Panc1 (cell line): ENCODE measurements around the gene METAP1. TPM values are rescaled to one million over a fixed set of nuclear protein-coding genes. Genes with fewer than 3 reads are reported as not detected.

ENCODE experiments used
- ATAC-seq: fragments of 200-7000 bp; cut with Tn5 transposase; 2 replicates; pipeline ENCODE4 v1.9.1; 2020; ENCODE audit warnings: mild to moderate bottlenecking, moderate library complexity
- BruUV-seq: library from RNA; stranded (reverse); fragments of 400-500 nt; replicated peaks from 2 replicates; lab custom pipeline; 2021; lab: Mats Ljungman, UMichigan
- CTCF ChIA-PET: fragments of 300-600 bp; sonication (Branson Sonifier 250); formaldehyde crosslinking; loops from one replicate; lab custom pipeline; 2022; ENCODE audit warnings: antibody characterized with exemption; lab: Charles Lee
- POLR2A ChIA-PET: fragments of 300-600 bp; sonication (Branson Sonifier 250); formaldehyde crosslinking; loops from one replicate; lab custom pipeline; 2022; ENCODE audit warnings: antibody characterized with exemption; lab: Charles Lee
- DNase-seq: peaks from one replicate; pipeline ENCODE4 v3.0.0-alpha.2; 2010; ENCODE audit warnings: low read depth, low spot score
- H3K27ac ChIP-seq: 2 replicates; pipeline ENCODE4 v1.5.1; 2011; ENCODE audit warnings: mild to moderate bottlenecking, low read length, inconsistent platforms
- H3K27me3 ChIP-seq: fragments of 200-500 bp; sonication (Bioruptor generic); 2 replicates; pipeline ENCODE4 v1.6.0; 2014; ENCODE audit warnings: low read length, inconsistent platforms; ENCODE audit not compliant: control insufficient read depth, insufficient read depth
- H3K36me3 ChIP-seq: fragments of 200-500 bp; sonication (Bioruptor generic); 2 replicates; pipeline ENCODE4 v1.5.1; 2014; ENCODE audit warnings: inconsistent platforms, mild to moderate bottlenecking, low read length, moderate library complexity; ENCODE audit not compliant: control insufficient read depth, insufficient read depth
- H3K4me1 ChIP-seq: 2 replicates; pipeline ENCODE4 v1.5.1; 2011; ENCODE audit warnings: inconsistent platforms, mild to moderate bottlenecking, low read length, moderate library complexity; ENCODE audit not compliant: control insufficient read depth, insufficient read depth
- H3K4me3 ChIP-seq, 2 experiments: 2 replicates each; pipeline ENCODE4 v1.5.1; 2011 to 2012; ENCODE audit warnings: low read depth in 2 of 2, low read length in 2 of 2, mild to moderate bottlenecking in 2 of 2, inconsistent platforms in 1 of 2, moderate library complexity in 1 of 2
- H3K9me3 ChIP-seq: fragments of 200-500 bp; sonication (Bioruptor generic); 2 replicates; pipeline ENCODE4 v1.5.1; 2014; ENCODE audit warnings: low read depth, mild to moderate bottlenecking, inconsistent platforms, low read length, moderate library complexity; ENCODE audit not compliant: control insufficient read depth, insufficient read depth
- CTCF ChIP-seq: fragments of 450-650 bp; IDR thresholded peaks from 2 replicates; pipeline ENCODE4 v1.5.1; 2017; ENCODE audit warnings: mild to moderate bottlenecking
- POLR2AphosphoS5 ChIP-seq: IDR thresholded peaks from 2 replicates; pipeline ENCODE4 v1.6.1; 2012; ENCODE audit warnings: mild to moderate bottlenecking, low read depth, low read length, moderate library complexity
- REST ChIP-seq, 2 experiments: IDR thresholded peaks; 2 replicates each; pipeline ENCODE4 v1.6.1; 2011 to 2012; ENCODE audit warnings: low read depth in 2 of 2, control low read depth in 1 of 2, low read length in 1 of 2, mild to moderate bottlenecking in 1 of 2, moderate library complexity in 1 of 2; ENCODE audit not compliant: insufficient read depth in 1 of 2
- SIN3A ChIP-seq: IDR thresholded peaks from 2 replicates; pipeline ENCODE4 v1.6.1; 2012; ENCODE audit warnings: low read depth, mild to moderate bottlenecking, low read length, moderate library complexity, borderline replicate concordance; ENCODE audit not compliant: insufficient read depth
- TCF7L2 ChIP-seq: IDR thresholded peaks from 2 replicates; pipeline ENCODE4 v1.6.1; 2011; ENCODE audit warnings: mild to moderate bottlenecking, low read depth, low read length, inconsistent platforms
- in situ Hi-C: cut with HindIII; loops from 2 replicates; pipeline ENCODE4 v1.10.0; 2016; ENCODE audit warnings: low sequenced_read_pairs, low pct_unique_long_range_greater_than_20kb
- intact Hi-C: fragments of 100-400 bp; cut with micrococcal nuclease; formaldehyde crosslinking; loops from one replicate; pipeline ENCODE4 v1.10.0; 2022; ENCODE audit not compliant: unreplicated experiment
- total RNA-seq: library from RNA; stranded (reverse); gene quantifications from one replicate; pipeline ENCODE4 v1.2.1, GENCODE V29; 2021; ENCODE audit not compliant: unreplicated experiment

Gene METAP1
- total RNA-seq, 1 experiment from 2014 or later: 51.9 TPM

GRCh38 chr4:99024481-99025275, 29.2 kb downstream of the METAP1 start:
- no peak for ATAC-seq
- POLR2A ChIA-PET: no interaction called here

GRCh38 chr4:99025506-99025905, 30.0 kb downstream of the METAP1 start:
- Histone ChIP-seq H3K4me3 (no peak overlapping the region), H3K27ac (no peak overlapping the region), H3K27me3 (no peaks in the 10 kb centered on the region), H3K9me3 (no peaks in the 10 kb centered on the region), H3K4me1 (peaks cover 3% of the 10 kb centered on the region; the same call in 1 of the 2 replicates), H3K36me3 (no peaks in the 10 kb centered on the region)
- TF ChIP-seq SIN3A (no peak), TCF7L2 (no peak), POLR2AphosphoS5 (no peak), CTCF (no peak), REST (IDR thresholded peaks at IDR 0.05; ENCODE audit: insufficient read depth in 1 of 2, low read depth in 2 of 2, low read length in 1 of 2) (no peak)
- BruUV-seq: no TSS peak
- intact Hi-C loops (no loop called here), in situ Hi-C loops (no loop called here)
- DNase-seq (no peak), ATAC-seq (no peak)
- POLR2A ChIA-PET: no interaction called here
- CTCF ChIA-PET: no interaction called here

More at GRCh38 chr4:99024481-99025275, 29.2 kb downstream of the METAP1 start:
- CTCF ChIA-PET: no interaction called here
- no peaks in the 10 kb centered on the region for H3K9me3 ChIP-seq
- no peaks in the 10 kb centered on the region for H3K36me3 ChIP-seq
- no peak overlapping the region for H3K4me3 ChIP-seq
- in situ Hi-C loops: no loop called here
- BruUV-seq: no TSS peak
- DNase-seq: no peak
- peaks cover 3% of the 10 kb centered on the region; the same call in 1 of the 2 replicates for H3K4me1 ChIP-seq
- H3K27ac ChIP-seq: no peak overlapping the region
- intact Hi-C loops: no loop called here
- TF ChIP-seq CTCF: no peak
- no peak for TF ChIP-seq REST (IDR thresholded peaks at IDR 0.05; ENCODE audit: insufficient read depth in 1 of 2, low read depth in 2 of 2, low read length in 1 of 2)
- no peak for TF ChIP-seq SIN3A
- TF ChIP-seq TCF7L2: no peak
- no peak for TF ChIP-seq POLR2AphosphoS5
- H3K27me3 ChIP-seq: no peaks in the 10 kb centered on the region
